Spleen (tissue), 7 donors: ENCODE data around the gene UGT1A10.

ENCODE experiments used
- CTCF ChIP-seq, 11 experiments: fragments of 200-600 bp in 7 of 11; fragments of 450-650 bp in 4 of 11; sonication (generic) in 4 of 11; IDR thresholded peaks in 8 of 11; conservative IDR thresholded peaks in 3 of 11; 1 replicate in 7 of 11; 2 replicates in 4 of 11; pipeline versions ENCODE4 v1.4.0 to v1.8.0; 2016 to 2021; ENCODE audit warnings: antibody characterized with exemption in 11 of 11, inconsistent platforms in 4 of 11, mild to moderate bottlenecking in 1 of 11
- POLR2A ChIP-seq, 3 donors: fragments of 450-650 bp; IDR thresholded peaks; one replicate each; pipeline ENCODE4 v1.5.1; 2017; ENCODE audit warnings: antibody characterized with exemption in 3 of 3, mild to moderate bottlenecking in 1 of 3
- POLR2AphosphoS5 ChIP-seq, 3 donors: sonication (generic); formaldehyde crosslinking; IDR thresholded peaks; one replicate each; pipeline ENCODE4 v1.5.1; 2017; ENCODE audit warnings: antibody characterized with exemption in 3 of 3
- donor health status: DM: no; HTN: no; CAD: no; lungs with moderate emphysema.
- donor health status: DM: no; HTN: no; CAD: no.
- donor health status: DM: no; HTN: no; CAD: no.

- TF ChIP-seq CTCF (IDR thresholded peaks at IDR 0.05 in 8 of 11, conservative IDR thresholded peaks at IDR 0.05 in 3 of 11) (no peak), POLR2A (IDR thresholded peaks at IDR 0.05) (no peak), POLR2AphosphoS5 (IDR thresholded peaks at IDR 0.05) (no peak)
Measured at GRCh38 chr2:233663911-233664310, 27.7 kb downstream of the UGT1A10 start.
